Liver (tissue), 9 donors: ENCODE measurements around the gene NR2F6. TPM values are rescaled to one million over a fixed set of nuclear protein-coding genes. Genes with fewer than 3 reads are reported as not detected.

Experiments used
- DNase-seq: peaks from one replicate; pipeline ENCODE4 v3.0.0-alpha.2; 2017; ENCODE audit warnings: low spot score
- H3K27ac ChIP-seq, 2 donors: one replicate each; pipeline ENCODE4 v1.7.0; 2013; ENCODE audit warnings: inconsistent platforms in 2 of 2, low read length in 2 of 2, control low read depth in 1 of 2, low read depth in 1 of 2, mild to moderate bottlenecking in 1 of 2
- H3K27me3 ChIP-seq, 4 donors: one replicate each; pipeline versions ENCODE4 v1.6.1 to v1.7.0; 2013; ENCODE audit warnings: low read length in 3 of 4, inconsistent platforms in 1 of 4, mild to moderate bottlenecking in 1 of 4, moderate library complexity in 1 of 4; ENCODE audit not compliant: control insufficient read depth in 4 of 4, insufficient read depth in 4 of 4
- H3K36me3 ChIP-seq, 4 donors: one replicate each; pipeline versions ENCODE4 v1.6.1 to v1.7.0; 2013; ENCODE audit warnings: low read length in 3 of 4, mild to moderate bottlenecking in 3 of 4, low read depth in 1 of 4, moderate library complexity in 1 of 4; ENCODE audit not compliant: control insufficient read depth in 4 of 4, insufficient read depth in 3 of 4
- H3K4me1 ChIP-seq, 4 donors: one replicate each; pipeline versions ENCODE4 v1.6.1 to v1.7.0; 2013; ENCODE audit warnings: low read length in 3 of 4, mild to moderate bottlenecking in 3 of 4, moderate library complexity in 1 of 4; ENCODE audit not compliant: control insufficient read depth in 4 of 4, insufficient read depth in 4 of 4
- H3K4me3 ChIP-seq, 3 donors: one replicate each; pipeline versions ENCODE4 v1.6.1 to v1.7.0; 2013; ENCODE audit warnings: low read length in 3 of 3, control low read depth in 1 of 3, low read depth in 1 of 3, mild to moderate bottlenecking in 1 of 3
- H3K9ac ChIP-seq, 2 donors: one replicate each; pipeline ENCODE4 v1.7.0; 2013; ENCODE audit warnings: low read length in 2 of 2, mild to moderate bottlenecking in 2 of 2, moderate library complexity in 2 of 2, control low read depth in 1 of 2, low read depth in 1 of 2
- H3K9me3 ChIP-seq, 4 donors: one replicate each; pipeline versions ENCODE4 v1.6.1 to v1.7.0; 2013; ENCODE audit warnings: low read length in 3 of 4; ENCODE audit not compliant: control insufficient read depth in 4 of 4
- EGR1 ChIP-seq, 2 donors: IDR thresholded peaks; 2 replicates each; pipeline ENCODE4 v1.6.1; 2016 to 2018; ENCODE audit warnings: antibody characterized with exemption in 2 of 2, low read depth in 2 of 2
- FOXA1 ChIP-seq: IDR thresholded peaks from 2 replicates; pipeline ENCODE4 v1.6.1; 2016; ENCODE audit warnings: antibody characterized with exemption
- FOXA2 ChIP-seq: IDR thresholded peaks from 2 replicates; pipeline ENCODE4 v1.6.1; 2016; ENCODE audit warnings: antibody characterized with exemption
- GABPA ChIP-seq, 2 donors: IDR thresholded peaks in 1 of 2; conservative IDR thresholded peaks in 1 of 2; 2 replicates each; pipeline ENCODE4 v1.6.1; 2016; ENCODE audit warnings: antibody characterized with exemption in 2 of 2, mild to moderate bottlenecking in 1 of 2, moderate library complexity in 1 of 2
- HNF4G ChIP-seq: IDR thresholded peaks from 2 replicates; pipeline ENCODE4 v1.6.1; 2016; ENCODE audit warnings: antibody characterized with exemption
- JUND ChIP-seq, 2 donors: IDR thresholded peaks; 2 replicates each; pipeline ENCODE4 v1.6.1; 2016; ENCODE audit warnings: antibody characterized with exemption in 2 of 2
- NR2F2 ChIP-seq: IDR thresholded peaks from 2 replicates; pipeline ENCODE4 v1.6.1; 2016; ENCODE audit warnings: antibody characterized with exemption
- RAD21 ChIP-seq, 2 donors: IDR thresholded peaks; 2 replicates each; pipeline ENCODE4 v1.6.1; 2016; ENCODE audit warnings: antibody characterized with exemption in 2 of 2, mild to moderate bottlenecking in 2 of 2
- REST ChIP-seq: IDR thresholded peaks from 2 replicates; pipeline ENCODE4 v1.6.1; 2016; ENCODE audit warnings: antibody characterized with exemption, mild to moderate bottlenecking
- RXRA ChIP-seq, 2 donors: IDR thresholded peaks; 2 replicates each; pipeline ENCODE4 v1.6.1; 2017 to 2018; ENCODE audit warnings: antibody characterized with exemption in 2 of 2, mild to moderate bottlenecking in 1 of 2
- SP1 ChIP-seq: IDR thresholded peaks from 2 replicates; pipeline ENCODE4 v1.6.1; 2018; ENCODE audit warnings: antibody characterized with exemption, mild to moderate bottlenecking
- YY1 ChIP-seq: IDR thresholded peaks from 2 replicates; pipeline ENCODE4 v1.6.1; 2016; ENCODE audit warnings: antibody characterized with exemption, mild to moderate bottlenecking
- WGBS: extraction: QIAGEN DNeasy Blood & Tissue Kit; methylation state at CpG from one replicate; pipeline ENCODE4 v1.1.7; 2013; 5-methylcytosine and 5-hydroxymethylcytosine counted together
- polyA plus RNA-seq, 2 donors: library from polyadenylated mRNA; stranded (reverse) in 1 of 2; unstranded in 1 of 2; fragments of 200-250 nt in 1 of 2; fragments of >200 nt in 1 of 2; fragmentation: Nextera tagmentation in 1 of 2; extraction: Ambion mirVana in 1 of 2; gene quantifications; one replicate each; pipeline versions ENCODE4 v1.2.1 to v1.2.3, GENCODE V29; 2013 to 2015
- total RNA-seq, 2 donors: library from RNA; depleted of rRNA; stranded (reverse); fragments of >200 nt; gene quantifications; one replicate each; pipeline ENCODE4 v1.2.3, GENCODE V29; 2014
- TF ChIP-seq, protein P1 (sequence below): IDR thresholded peaks from 2 replicates; pipeline ENCODE4 v1.6.1; 2016; ENCODE audit warnings: antibody characterized with exemption
- TF ChIP-seq, protein P2 (sequence below): IDR thresholded peaks from 2 replicates; pipeline ENCODE4 v1.6.1; 2016; ENCODE audit warnings: antibody characterized with exemption
- TF ChIP-seq, protein P3 (sequence below): fragments of 150-350 bp; IDR thresholded peaks from 2 replicates; pipeline ENCODE4 v1.5.1; 2017; ENCODE audit warnings: improper control_type of control experiment, low read depth, low read length; ENCODE audit not compliant: missing input control
- TF ChIP-seq, protein P4 (sequence below): IDR thresholded peaks from 2 replicates; pipeline ENCODE4 v1.6.1; 2016; ENCODE audit warnings: antibody characterized with exemption
- donor health status: healthy.
- donor health status: healthy.
- donor health status: healthy.
- donor health status: healthy.
- donor health status: healthy.

Gene NR2F6
- total and polyA plus RNA-seq, 4 donors: 30.5 to 86.1 (median 52.6) TPM

DNA sequence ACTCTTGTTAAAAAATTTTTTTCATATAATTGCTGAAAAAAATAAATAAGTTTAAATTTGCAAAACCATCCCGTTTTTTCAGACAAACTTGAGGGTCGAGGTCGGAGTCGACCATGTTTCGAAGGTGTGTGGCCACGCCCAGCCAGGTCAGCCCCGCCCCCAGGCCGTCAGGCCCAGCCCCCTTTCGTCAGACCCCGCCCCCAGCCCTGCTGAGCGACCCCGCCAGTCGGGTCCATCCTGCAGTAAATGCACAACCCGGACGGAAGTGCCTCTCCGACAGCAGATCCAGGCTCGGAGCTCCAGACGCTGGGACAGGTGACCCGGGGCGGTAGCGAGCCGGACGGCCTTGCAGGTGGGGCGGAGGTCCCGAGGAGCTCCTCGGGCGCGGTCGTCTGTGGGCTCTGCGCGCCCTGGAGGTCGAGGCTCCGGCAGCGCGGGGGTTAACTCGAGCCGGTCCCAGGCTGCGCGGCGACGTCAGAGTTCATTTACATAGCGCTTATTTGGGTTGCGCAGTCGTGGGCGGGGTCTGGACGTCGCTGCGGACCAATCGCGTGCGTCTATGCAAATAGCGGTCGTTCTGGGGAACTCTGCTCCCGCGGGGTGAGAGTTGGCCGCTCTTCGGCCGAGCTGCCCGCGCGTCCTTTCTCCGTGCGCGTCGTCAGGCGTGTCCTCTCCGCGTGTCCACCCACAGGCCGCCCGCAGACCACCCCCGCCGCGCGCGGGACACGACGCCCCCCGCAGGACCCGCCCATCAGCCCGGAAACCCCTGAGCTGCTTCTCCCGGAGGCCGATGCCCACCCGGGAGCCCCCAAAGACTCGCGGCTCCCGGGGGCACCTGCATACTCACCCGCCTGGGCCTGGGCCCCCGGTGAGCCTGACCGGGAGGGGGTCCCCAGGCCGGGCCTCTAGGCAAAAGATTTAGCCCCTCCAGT, 19.5 kb downstream of the NR2F6 start, which contains the start of gene OCEL1 (continued):
- peak; percentile 65 for TF ChIP-seq REST
- TF ChIP-seq, protein P1, sequence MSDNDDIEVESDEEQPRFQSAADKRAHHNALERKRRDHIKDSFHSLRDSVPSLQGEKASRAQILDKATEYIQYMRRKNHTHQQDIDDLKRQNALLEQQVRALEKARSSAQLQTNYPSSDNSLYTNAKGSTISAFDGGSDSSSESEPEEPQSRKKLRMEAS: no peak
- TF ChIP-seq SP1: peak; percentile 93

- Histone ChIP-seq H3K9me3 (no peaks in the 10 kb centered on the region), H3K36me3 (peaks cover 0 to 6% (median 4%) of the 10 kb centered on the region in 4 donors), H3K4me1 (peaks cover 3 to 17% (median 10%) of the 10 kb centered on the region in 4 donors), H3K27ac (no peak overlapping the region), H3K27me3 (no peaks in the 10 kb centered on the region), H3K9ac (no peak overlapping the region), H3K4me3 (no peak overlapping the region)
- DNase-seq: no peak
- TF ChIP-seq GABPA (IDR thresholded peaks at IDR 0.05 in 1 of 2, conservative IDR thresholded peaks at IDR 0.05 in 1 of 2): no peak
- TF ChIP-seq EGR1 (IDR thresholded peaks at IDR 0.05; ENCODE audit: low read depth in 2 of 2): no peak
- TF ChIP-seq RAD21 (IDR thresholded peaks at IDR 0.05): no peak
- TF ChIP-seq, protein P2, sequence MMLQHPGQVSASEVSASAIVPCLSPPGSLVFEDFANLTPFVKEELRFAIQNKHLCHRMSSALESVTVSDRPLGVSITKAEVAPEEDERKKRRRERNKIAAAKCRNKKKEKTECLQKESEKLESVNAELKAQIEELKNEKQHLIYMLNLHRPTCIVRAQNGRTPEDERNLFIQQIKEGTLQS: no peak
- no peak for TF ChIP-seq NR2F2
- no peak for TF ChIP-seq JUND (IDR thresholded peaks at IDR 0.05)
- no peak for TF ChIP-seq FOXA1
- TF ChIP-seq YY1: no peak
- TF ChIP-seq FOXA2: no peak
- no peak for TF ChIP-seq HNF4G
- TF ChIP-seq, protein P3, sequence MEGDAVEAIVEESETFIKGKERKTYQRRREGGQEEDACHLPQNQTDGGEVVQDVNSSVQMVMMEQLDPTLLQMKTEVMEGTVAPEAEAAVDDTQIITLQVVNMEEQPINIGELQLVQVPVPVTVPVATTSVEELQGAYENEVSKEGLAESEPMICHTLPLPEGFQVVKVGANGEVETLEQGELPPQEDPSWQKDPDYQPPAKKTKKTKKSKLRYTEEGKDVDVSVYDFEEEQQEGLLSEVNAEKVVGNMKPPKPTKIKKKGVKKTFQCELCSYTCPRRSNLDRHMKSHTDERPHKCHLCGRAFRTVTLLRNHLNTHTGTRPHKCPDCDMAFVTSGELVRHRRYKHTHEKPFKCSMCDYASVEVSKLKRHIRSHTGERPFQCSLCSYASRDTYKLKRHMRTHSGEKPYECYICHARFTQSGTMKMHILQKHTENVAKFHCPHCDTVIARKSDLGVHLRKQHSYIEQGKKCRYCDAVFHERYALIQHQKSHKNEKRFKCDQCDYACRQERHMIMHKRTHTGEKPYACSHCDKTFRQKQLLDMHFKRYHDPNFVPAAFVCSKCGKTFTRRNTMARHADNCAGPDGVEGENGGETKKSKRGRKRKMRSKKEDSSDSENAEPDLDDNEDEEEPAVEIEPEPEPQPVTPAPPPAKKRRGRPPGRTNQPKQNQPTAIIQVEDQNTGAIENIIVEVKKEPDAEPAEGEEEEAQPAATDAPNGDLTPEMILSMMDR: no peak
- no peak for TF ChIP-seq SP1
- TF ChIP-seq REST: no peak
- TF ChIP-seq, protein P4, sequence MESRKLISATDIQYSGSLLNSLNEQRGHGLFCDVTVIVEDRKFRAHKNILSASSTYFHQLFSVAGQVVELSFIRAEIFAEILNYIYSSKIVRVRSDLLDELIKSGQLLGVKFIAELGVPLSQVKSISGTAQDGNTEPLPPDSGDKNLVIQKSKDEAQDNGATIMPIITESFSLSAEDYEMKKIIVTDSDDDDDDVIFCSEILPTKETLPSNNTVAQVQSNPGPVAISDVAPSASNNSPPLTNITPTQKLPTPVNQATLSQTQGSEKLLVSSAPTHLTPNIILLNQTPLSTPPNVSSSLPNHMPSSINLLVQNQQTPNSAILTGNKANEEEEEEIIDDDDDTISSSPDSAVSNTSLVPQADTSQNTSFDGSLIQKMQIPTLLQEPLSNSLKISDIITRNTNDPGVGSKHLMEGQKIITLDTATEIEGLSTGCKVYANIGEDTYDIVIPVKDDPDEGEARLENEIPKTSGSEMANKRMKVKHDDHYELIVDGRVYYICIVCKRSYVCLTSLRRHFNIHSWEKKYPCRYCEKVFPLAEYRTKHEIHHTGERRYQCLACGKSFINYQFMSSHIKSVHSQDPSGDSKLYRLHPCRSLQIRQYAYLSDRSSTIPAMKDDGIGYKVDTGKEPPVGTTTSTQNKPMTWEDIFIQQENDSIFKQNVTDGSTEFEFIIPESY: no peak
- no peak for TF ChIP-seq RXRA (IDR thresholded peaks at IDR 0.05)
- 89% methylated on average over 10 of the region's 10 CpGs for WGBS
Observed at GRCh38 chr19:17225053-17225452, 20.7 kb downstream of the NR2F6 start.
